ENCODE data around the gene RORC.
"Not testable (repeated sequence)": the region's sequence is repeated elsewhere in the genome, so short reads cannot be mapped to it uniquely, and the experiment has no call there.

RORC gene

DNA sequence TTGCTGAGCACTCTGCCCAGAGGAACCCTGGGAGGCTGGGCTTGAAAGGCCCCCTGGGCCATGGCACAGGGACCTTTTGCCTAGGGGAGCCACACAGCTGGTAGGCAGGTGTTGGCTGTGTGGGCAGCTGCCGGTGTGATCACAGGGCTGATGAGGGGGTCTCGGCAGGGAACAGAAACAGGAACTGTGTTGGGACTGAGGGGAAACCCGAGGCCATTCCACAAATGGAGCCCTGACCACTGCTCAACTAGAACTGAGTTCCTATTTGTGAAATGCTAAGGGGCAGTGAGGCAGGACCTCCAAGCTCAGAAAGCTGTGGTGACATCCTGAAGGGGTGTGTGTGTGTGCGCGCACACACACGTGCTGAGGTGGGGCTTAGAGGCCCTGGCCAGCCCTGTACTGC is 28.3 kb upstream of the RORC start:
- Histone ChIP-seq H3K27me3 (ENCODE audit: control insufficient read depth, insufficient read depth, low read length) (peaks cover 75% of the 10 kb centered on the region), H3K27ac (ENCODE audit: low read depth, low read length) (no peak overlapping the region)

DNA sequence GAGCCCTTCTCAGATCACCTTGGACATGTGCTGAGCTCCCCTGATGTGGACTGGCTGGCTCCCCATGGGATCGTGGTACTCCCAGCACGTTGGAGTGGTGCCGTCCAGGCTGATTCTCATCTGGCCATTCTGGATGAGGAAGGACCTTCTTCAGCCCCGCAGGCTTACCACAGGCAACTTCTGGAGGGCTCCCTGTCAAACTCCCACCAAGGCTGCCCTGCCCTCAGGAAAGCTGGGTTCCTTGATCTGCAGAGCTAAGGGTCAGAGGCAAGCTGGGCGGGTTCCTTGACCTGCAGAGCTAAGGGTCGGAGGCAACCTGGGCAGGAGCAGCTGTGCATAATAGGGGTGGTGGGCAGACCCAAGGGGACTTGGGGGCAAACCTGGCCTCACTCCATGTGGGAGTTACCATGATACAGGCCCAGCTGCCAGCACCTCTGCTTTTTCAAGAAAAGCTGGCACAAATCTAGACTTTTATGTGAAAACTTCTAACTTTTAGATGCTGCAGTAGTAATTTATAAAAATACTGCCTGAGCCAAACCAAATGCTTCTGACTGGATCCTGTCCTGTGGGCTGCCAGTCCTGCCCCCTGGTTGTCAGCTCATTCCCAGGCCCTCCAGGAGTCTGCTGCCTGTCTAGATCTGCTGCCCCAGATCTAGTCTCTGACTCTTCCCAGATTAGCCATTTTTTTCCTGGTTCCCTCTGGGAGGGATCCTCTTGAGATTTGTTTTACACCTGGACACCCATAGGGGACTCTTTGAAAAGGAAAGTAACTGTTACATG is 27.5 kb upstream of the RORC start:
- Histone ChIP-seq H3K4me1 (ENCODE audit: control insufficient read depth, insufficient read depth, low read length) (peaks cover 17% of the 10 kb centered on the region), H3K36me3 (ENCODE audit: control insufficient read depth, insufficient read depth, low read length) (no peaks in the 10 kb centered on the region), H3K9ac (ENCODE audit: low read length) (no peak overlapping the region), H3K27ac (ENCODE audit: low read depth, low read length) (no peak overlapping the region), H3K27me3 (ENCODE audit: control insufficient read depth, insufficient read depth, low read length) (peaks cover 67% of the 10 kb centered on the region), H3K9me3 (ENCODE audit: control insufficient read depth, insufficient read depth, low read depth, low read length) (no peaks in the 10 kb centered on the region), H3K4me3 (ENCODE audit: low read depth, low read length) (no peak overlapping the region)

More for the DNA sequence above, 28.3 kb upstream of the RORC start:
- H3K4me1 ChIP-seq (ENCODE audit: control insufficient read depth, insufficient read depth, low read length) = peaks cover 17% of the 10 kb centered on the region
- H3K9ac ChIP-seq (ENCODE audit: low read length) = no peak overlapping the region
- H3K36me3 ChIP-seq (ENCODE audit: control insufficient read depth, insufficient read depth, low read length) = no peaks in the 10 kb centered on the region
- H3K4me3 ChIP-seq (ENCODE audit: low read depth, low read length) = no peak overlapping the region
- H3K9me3 ChIP-seq (ENCODE audit: control insufficient read depth, insufficient read depth, low read depth, low read length) = no peaks in the 10 kb centered on the region

DNA sequence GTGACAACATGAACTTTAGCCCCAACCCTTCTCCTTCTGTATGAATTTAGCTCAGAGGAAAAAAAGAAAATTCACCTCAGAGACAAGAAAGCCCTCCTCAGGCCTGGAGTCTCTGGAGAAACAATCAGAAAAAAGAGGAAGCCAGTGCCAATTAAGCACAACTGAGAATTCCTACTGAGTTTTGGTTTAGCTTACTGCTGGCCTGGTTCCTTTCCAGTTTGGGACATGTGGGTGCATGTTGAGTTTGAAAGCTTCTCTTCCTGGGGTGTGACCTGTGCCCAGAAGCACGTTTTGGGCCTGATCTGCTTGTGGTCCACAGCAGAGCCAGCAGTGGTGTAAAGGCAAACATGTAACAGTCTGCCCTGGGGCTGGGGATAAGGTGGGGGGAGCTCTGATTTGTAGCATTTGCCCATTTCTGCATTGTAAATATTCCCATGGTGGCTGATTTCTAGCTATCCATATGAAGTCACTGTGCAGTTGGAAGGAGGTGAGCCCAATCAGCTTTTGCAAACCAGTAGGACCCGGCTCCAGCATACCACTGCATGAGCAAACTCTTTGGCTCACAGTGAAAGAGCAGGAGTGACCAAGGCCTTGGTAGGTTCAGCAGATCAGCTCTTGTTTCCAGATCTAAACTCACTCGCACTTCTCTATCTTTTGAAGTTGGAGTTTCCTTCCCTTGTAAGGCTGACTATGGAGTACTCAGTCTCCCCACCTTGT is 26.6 kb upstream of the RORC start:
- Histone ChIP-seq H3K9me3 (ENCODE audit: control insufficient read depth, insufficient read depth, low read depth, low read length) (no peaks in the 10 kb centered on the region), H3K27me3 (ENCODE audit: control insufficient read depth, insufficient read depth, low read length) (peaks cover 59% of the 10 kb centered on the region), H3K9ac (ENCODE audit: low read length) (no peak overlapping the region), H3K36me3 (ENCODE audit: control insufficient read depth, insufficient read depth, low read length) (no peaks in the 10 kb centered on the region), H3K4me1 (ENCODE audit: control insufficient read depth, insufficient read depth, low read length) (peaks cover 17% of the 10 kb centered on the region), H3K4me3 (ENCODE audit: low read depth, low read length) (no peak overlapping the region), H3K27ac (ENCODE audit: low read depth, low read length) (no peak overlapping the region)

DNA sequence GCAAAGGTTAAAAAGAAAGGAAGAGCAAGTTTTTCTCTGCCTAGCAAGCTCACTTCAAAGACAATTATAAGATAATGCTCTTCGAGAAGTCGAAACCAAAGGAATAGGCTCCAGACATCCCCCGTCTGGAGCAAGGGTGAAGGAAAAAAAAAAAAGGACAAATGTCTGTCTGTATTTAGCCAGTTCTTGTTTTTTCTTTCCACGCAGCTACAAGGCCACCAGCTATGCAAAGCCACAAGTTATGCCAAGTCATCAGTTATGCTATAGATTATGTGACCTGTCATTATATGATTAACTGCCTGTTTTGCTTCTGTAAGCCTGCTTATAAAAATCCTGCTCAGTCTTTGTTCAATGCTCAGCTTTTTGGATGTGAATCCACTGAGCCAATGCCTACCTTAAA is 24.3 kb upstream of the RORC start:
- H3K4me1 ChIP-seq (ENCODE audit: control insufficient read depth, insufficient read depth, low read length) = peaks cover 10% of the 10 kb centered on the region
- H3K9me3 ChIP-seq (ENCODE audit: control insufficient read depth, insufficient read depth, low read depth, low read length) = no peaks in the 10 kb centered on the region

DNA sequence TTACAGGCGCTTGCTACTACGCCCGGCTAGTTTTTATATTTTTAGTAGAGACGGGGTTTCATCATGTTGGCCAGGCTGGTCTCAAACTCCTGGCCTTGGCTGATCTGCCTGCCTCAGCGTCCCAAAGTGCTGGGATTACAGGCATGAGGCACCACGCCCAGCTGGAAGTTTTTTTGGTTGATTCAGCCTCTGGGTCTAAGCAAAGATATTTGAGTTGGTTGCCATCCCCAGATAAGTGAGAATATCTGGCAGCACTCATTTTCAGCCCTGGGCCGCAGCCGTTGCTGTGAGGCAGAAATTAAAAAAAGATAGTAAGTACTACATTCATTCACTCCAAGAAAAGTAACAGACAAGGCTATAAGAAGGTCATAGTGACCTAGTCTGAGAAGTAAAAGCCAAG is 23.9 kb upstream of the RORC start:
- H3K27ac ChIP-seq (ENCODE audit: low read depth, low read length); H3K9me3 ChIP-seq (ENCODE audit: control insufficient read depth, insufficient read depth, low read depth, low read length); H3K4me1 ChIP-seq (ENCODE audit: control insufficient read depth, insufficient read depth, low read length); H3K4me3 ChIP-seq (ENCODE audit: low read depth, low read length); H3K9ac ChIP-seq (ENCODE audit: low read length); H3K36me3 ChIP-seq (ENCODE audit: control insufficient read depth, insufficient read depth, low read length): not testable (repeated sequence)
- peaks cover 47% of the 10 kb centered on the region for H3K27me3 ChIP-seq (ENCODE audit: control insufficient read depth, insufficient read depth, low read length)

More for the DNA sequence above, 24.3 kb upstream of the RORC start:
- Histone ChIP-seq H3K4me3 (ENCODE audit: low read depth, low read length) (no peak overlapping the region), H3K27me3 (ENCODE audit: control insufficient read depth, insufficient read depth, low read length) (peaks cover 49% of the 10 kb centered on the region), H3K36me3 (ENCODE audit: control insufficient read depth, insufficient read depth, low read length) (no peaks in the 10 kb centered on the region), H3K27ac (ENCODE audit: low read depth, low read length) (no peak overlapping the region), H3K9ac (ENCODE audit: low read length) (no peak overlapping the region)

DNA sequence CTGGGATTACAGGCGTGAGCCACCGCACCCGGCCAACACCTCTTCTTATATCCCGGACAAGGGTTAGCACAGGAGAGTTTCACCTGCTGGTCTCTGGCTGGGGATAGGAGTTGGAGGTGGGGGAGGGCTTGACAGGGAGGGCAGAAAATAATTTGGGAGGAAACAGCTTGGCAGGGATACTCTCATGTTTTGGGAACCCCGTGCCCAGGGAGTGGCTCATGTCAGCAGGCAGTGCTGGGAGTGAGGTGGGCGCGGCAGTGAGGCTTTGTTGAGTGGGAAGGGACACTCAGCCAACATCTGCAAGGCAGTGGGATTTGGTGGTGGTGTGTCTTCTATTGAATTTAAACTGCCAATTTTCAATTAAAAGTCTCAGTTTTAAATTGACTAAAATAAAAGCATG is 23.1 kb upstream of the RORC start:
- H3K4me3 ChIP-seq (ENCODE audit: low read depth, low read length) = no peak overlapping the region
- H3K9me3 ChIP-seq (ENCODE audit: control insufficient read depth, insufficient read depth, low read depth, low read length) = no peaks in the 10 kb centered on the region
- no peak overlapping the region for H3K9ac ChIP-seq (ENCODE audit: low read length)
- H3K27me3 ChIP-seq (ENCODE audit: control insufficient read depth, insufficient read depth, low read length) = peaks cover 44% of the 10 kb centered on the region
- no peak overlapping the region for H3K27ac ChIP-seq (ENCODE audit: low read depth, low read length)
- H3K36me3 ChIP-seq (ENCODE audit: control insufficient read depth, insufficient read depth, low read length) = no peaks in the 10 kb centered on the region
- H3K4me1 ChIP-seq (ENCODE audit: control insufficient read depth, insufficient read depth, low read length) = no peaks in the 10 kb centered on the region

DNA sequence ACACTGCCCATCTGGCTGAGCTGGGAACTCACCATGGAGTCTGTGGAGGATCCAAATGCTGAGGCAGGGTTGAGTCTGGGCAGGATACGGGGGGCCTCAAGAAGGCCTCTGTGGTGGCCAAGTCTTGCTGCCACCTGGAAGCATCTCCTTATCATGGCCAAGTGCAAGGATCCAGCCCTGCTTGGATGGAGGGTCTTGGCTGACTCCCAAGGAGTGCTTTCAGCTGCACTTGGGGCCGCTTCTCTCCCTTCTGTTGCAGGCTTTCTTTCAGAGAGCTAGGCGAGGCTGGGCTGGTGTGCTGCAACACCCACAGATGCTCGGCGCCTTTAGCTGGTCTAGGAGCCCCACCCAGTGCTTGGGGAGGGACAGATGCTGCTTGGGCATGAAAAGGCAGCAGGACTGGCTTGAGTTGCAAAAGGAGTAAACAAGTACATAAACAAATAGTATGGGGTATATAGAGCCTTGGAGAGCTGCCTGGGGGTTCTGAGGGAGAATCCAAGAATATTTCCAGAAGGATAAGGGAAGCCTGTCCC is 21.9 kb upstream of the RORC start, which contains the start of gene THEM5:
THEM5 (minus strand) TSS at position 302 of the 533 bp plus-strand sequence; CDS start at position 155, 147 bp downstream.
- no peaks in the 10 kb centered on the region for H3K36me3 ChIP-seq (ENCODE audit: control insufficient read depth, insufficient read depth, low read length)
- H3K4me1 ChIP-seq (ENCODE audit: control insufficient read depth, insufficient read depth, low read length) = peaks cover under 1% of the 10 kb centered on the region; the same call in 1 of the 2 replicates
- H3K4me3 ChIP-seq (ENCODE audit: low read depth, low read length) = no peak within 1 kb of the TSS
- no peaks in the 10 kb centered on the region for H3K9me3 ChIP-seq (ENCODE audit: control insufficient read depth, insufficient read depth, low read depth, low read length)
- H3K9ac ChIP-seq (ENCODE audit: low read length) = no peak within 1 kb of the TSS
- no peak within 1 kb of the TSS for H3K27ac ChIP-seq (ENCODE audit: low read depth, low read length)
- peaks cover 32% of the 10 kb centered on the region for H3K27me3 ChIP-seq (ENCODE audit: control insufficient read depth, insufficient read depth, low read length)

DNA sequence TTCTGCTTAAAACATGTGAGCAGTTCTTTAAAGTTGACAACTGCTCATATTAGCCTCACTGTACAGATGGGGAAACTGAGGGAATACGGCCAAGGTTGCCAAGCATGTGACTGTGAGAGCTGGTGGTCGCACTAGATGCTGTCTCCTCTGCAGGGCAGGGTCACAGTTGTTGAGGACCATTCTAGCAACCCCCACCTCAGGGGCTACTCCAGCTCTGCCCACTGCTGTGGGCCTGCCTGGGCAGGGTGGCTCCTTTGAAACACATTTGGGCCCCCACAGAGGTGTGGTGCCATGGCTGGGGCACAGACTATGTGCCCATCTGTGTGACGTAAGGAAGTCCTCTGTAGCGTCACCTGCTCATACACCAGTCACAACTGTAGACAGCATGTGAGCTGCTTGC is 21.1 kb upstream of the RORC start:
- H3K27me3 ChIP-seq (ENCODE audit: control insufficient read depth, insufficient read depth, low read length) = peaks cover 25% of the 10 kb centered on the region
- no peaks in the 10 kb centered on the region for H3K9me3 ChIP-seq (ENCODE audit: control insufficient read depth, insufficient read depth, low read depth, low read length)
- no peak overlapping the region for H3K27ac ChIP-seq (ENCODE audit: low read depth, low read length)
- peaks cover 5% of the 10 kb centered on the region; the same call in 1 of the 2 replicates for H3K4me1 ChIP-seq (ENCODE audit: control insufficient read depth, insufficient read depth, low read length)
- no peaks in the 10 kb centered on the region for H3K36me3 ChIP-seq (ENCODE audit: control insufficient read depth, insufficient read depth, low read length)
- H3K9ac ChIP-seq (ENCODE audit: low read length) = no peak overlapping the region
- H3K4me3 ChIP-seq (ENCODE audit: low read depth, low read length) = no peak overlapping the region

DNA sequence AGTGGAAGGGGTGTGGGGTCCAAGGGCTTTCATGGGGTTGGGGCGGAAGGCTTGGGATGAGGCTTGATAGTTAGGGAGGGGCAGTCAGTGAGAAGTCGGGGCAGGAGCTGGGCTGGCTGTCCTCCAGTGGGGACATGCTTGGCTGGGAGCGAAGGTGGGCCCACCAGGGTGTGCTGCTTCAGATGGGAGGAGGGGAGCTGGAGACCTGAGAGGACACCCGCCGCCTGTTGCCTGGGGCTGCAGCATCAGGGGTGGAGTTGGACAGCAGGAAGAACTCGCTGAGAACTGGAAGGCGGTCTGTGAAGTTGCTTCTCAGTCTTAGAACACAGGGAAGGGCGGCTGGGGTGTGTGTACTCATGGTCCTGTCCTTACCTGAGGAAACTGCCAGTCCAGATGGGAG is 20.3 kb upstream of the RORC start:
- no peak overlapping the region for H3K27ac ChIP-seq (ENCODE audit: low read depth, low read length)
- no peak overlapping the region for H3K9ac ChIP-seq (ENCODE audit: low read length)
- H3K4me1 ChIP-seq (ENCODE audit: control insufficient read depth, insufficient read depth, low read length) = peaks cover 7% of the 10 kb centered on the region; the same call in 1 of the 2 replicates
- H3K4me3 ChIP-seq (ENCODE audit: low read depth, low read length) = no peak overlapping the region
- peaks cover 17% of the 10 kb centered on the region; the same call in 1 of the 2 replicates for H3K27me3 ChIP-seq (ENCODE audit: control insufficient read depth, insufficient read depth, low read length)
- no peaks in the 10 kb centered on the region for H3K9me3 ChIP-seq (ENCODE audit: control insufficient read depth, insufficient read depth, low read depth, low read length)
- no peaks in the 10 kb centered on the region for H3K36me3 ChIP-seq (ENCODE audit: control insufficient read depth, insufficient read depth, low read length)

DNA sequence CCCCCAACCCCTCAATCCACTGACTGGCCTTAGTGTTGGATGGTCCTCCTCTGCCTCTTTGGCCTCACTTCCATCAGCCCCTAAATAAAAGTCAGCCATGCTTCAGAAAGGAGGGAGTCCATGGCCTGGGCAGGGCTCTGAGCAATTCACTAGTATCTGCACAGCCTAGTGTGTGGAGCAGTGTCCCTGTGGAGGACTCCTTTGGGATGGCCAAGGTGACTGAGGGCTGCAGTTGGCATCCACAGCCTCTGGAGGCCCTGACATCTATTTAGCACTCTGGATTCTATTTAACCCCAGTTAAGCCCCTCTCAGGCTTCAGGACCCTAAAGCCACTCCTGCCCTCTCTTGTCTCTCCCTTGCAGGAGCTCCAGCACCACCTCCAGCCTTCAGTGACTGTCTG is 18.3 kb upstream of the RORC start:
- Histone ChIP-seq H3K36me3 (ENCODE audit: control insufficient read depth, insufficient read depth, low read length) (no peaks in the 10 kb centered on the region), H3K4me3 (ENCODE audit: low read depth, low read length) (no peak overlapping the region), H3K9me3 (ENCODE audit: control insufficient read depth, insufficient read depth, low read depth, low read length) (no peaks in the 10 kb centered on the region), H3K9ac (ENCODE audit: low read length) (no peak overlapping the region), H3K27me3 (ENCODE audit: control insufficient read depth, insufficient read depth, low read length) (peaks cover 17% of the 10 kb centered on the region; the same call in 1 of the 2 replicates), H3K4me1 (ENCODE audit: control insufficient read depth, insufficient read depth, low read length) (peaks cover 18% of the 10 kb centered on the region), H3K27ac (ENCODE audit: low read depth, low read length) (no peak overlapping the region)

DNA sequence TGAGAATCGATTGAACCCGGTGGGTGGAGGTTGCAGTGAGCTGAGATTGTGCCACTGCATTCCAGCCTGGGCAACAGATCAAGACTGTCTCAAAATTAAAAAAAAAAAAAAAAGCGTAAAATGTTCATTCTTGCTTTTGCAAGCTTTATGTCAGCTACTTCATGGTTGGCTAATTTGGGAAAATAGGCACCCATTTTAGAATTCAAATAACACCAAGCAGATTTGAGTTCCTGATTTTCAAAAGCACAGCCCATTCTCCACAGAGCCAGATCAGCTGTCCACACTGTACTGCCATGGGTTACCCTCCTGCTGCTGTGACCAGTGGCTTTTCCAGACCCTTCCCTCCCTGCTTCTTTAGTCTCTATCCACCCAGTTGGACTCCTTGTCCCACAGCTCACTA is 17.5 kb upstream of the RORC start:
- Histone ChIP-seq H3K27me3 (ENCODE audit: control insufficient read depth, insufficient read depth, low read length) (peaks cover 17% of the 10 kb centered on the region; the same call in 1 of the 2 replicates), H3K4me3 (ENCODE audit: low read depth, low read length) (no peak overlapping the region), H3K9me3 (ENCODE audit: control insufficient read depth, insufficient read depth, low read depth, low read length) (no peaks in the 10 kb centered on the region), H3K4me1 (ENCODE audit: control insufficient read depth, insufficient read depth, low read length) (peaks cover 18% of the 10 kb centered on the region), H3K9ac (ENCODE audit: low read length) (no peak overlapping the region), H3K27ac (ENCODE audit: low read depth, low read length) (no peak overlapping the region), H3K36me3 (ENCODE audit: control insufficient read depth, insufficient read depth, low read length) (no peaks in the 10 kb centered on the region)

Data from HUES6 (cell line).